Fibroblast of lung (primary cell): ENCODE measurements around the gene FGF4. TPM values are rescaled to one million over a fixed set of nuclear protein-coding genes. Genes with fewer than 3 reads are reported as not detected.

Experiments
- DNase-seq, 2 donors: peaks; one replicate each; pipeline versions ENCODE4 v3.0.0 to v3.0.0-alpha.2; 2010; ENCODE audit warnings: low read depth in 2 of 2
- H2AFZ ChIP-seq: 2 replicates; pipeline ENCODE4 v1.5.1; 2012; ENCODE audit warnings: low read length, control low read depth, inconsistent platforms
- H3K27ac ChIP-seq: 2 replicates; pipeline ENCODE4 v1.5.1; 2011; ENCODE audit warnings: low read length, control low read depth; ENCODE audit not compliant: insufficient read depth
- H3K27me3 ChIP-seq: 2 replicates; pipeline ENCODE4 v1.5.1; 2011; ENCODE audit warnings: mild to moderate bottlenecking, low read length; ENCODE audit not compliant: control insufficient read depth, insufficient read depth
- H3K36me3 ChIP-seq: 2 replicates; pipeline ENCODE4 v1.5.1; 2011; ENCODE audit warnings: low read length; ENCODE audit not compliant: control insufficient read depth, insufficient read depth
- H3K4me1 ChIP-seq: 2 replicates; pipeline ENCODE4 v1.5.1; 2011; ENCODE audit warnings: low read length; ENCODE audit not compliant: control insufficient read depth, insufficient read depth; ENCODE audit errors: extremely low read depth
- H3K4me2 ChIP-seq: 2 replicates; pipeline ENCODE4 v1.5.1; 2011; ENCODE audit warnings: low read length, control low read depth; ENCODE audit not compliant: insufficient read depth; ENCODE audit errors: extremely low read depth
- H3K4me3 ChIP-seq, 4 experiments: fragments of 200-600 bp in 1 of 4; sonication (generic) in 1 of 4; replicated peaks in 1 of 4; 2 replicates each; pipeline ENCODE4 v1.5.1; 2011 to 2016; ENCODE audit warnings: low read length in 4 of 4, low read depth in 3 of 4, mild to moderate bottlenecking in 3 of 4, control low read depth in 2 of 4, inconsistent platforms in 1 of 4, mixed read lengths in 1 of 4; ENCODE audit not compliant: insufficient read depth in 1 of 4; ENCODE audit errors: control extremely low read depth in 1 of 4
- H3K79me2 ChIP-seq: 2 replicates; pipeline ENCODE4 v1.5.1; 2012; ENCODE audit warnings: mild to moderate bottlenecking, low read length, inconsistent platforms; ENCODE audit not compliant: control insufficient read depth, insufficient read depth
- H3K9ac ChIP-seq: 2 replicates; pipeline ENCODE4 v1.5.1; 2011; ENCODE audit warnings: mild to moderate bottlenecking, low read length, control low read depth; ENCODE audit not compliant: insufficient read depth
- H3K9me3 ChIP-seq: 2 replicates; pipeline ENCODE4 v1.5.1; 2012; ENCODE audit warnings: low read depth, low read length; ENCODE audit not compliant: control insufficient read depth, insufficient read depth
- H4K20me1 ChIP-seq: 2 replicates; pipeline ENCODE4 v1.5.1; 2011; ENCODE audit warnings: low read length; ENCODE audit not compliant: control insufficient read depth, insufficient read depth; ENCODE audit errors: extremely low read depth
- EZH2 ChIP-seq: IDR thresholded peaks from 2 replicates; pipeline ENCODE4 v1.5.1; 2012; ENCODE audit warnings: low read length, control low read depth, mild to moderate bottlenecking; ENCODE audit errors: missing control alignments
- polyA plus RNA-seq, 2 donors: library from polyadenylated mRNA; depleted of rRNA in 1 of 2; stranded (reverse) in 1 of 2; unstranded in 1 of 2; fragments of >200 nt; gene quantifications; 2 replicates each; pipeline ENCODE4 v1.2.1, GENCODE V29; 2011 to 2012; ENCODE audit warnings: missing spikeins in 1 of 2
- total RNA-seq: library from RNA; depleted of rRNA; stranded (reverse); fragments of >200 nt; gene quantifications from 2 replicates; pipeline ENCODE4 v1.2.1, GENCODE V29; 2014
- TF ChIP-seq, protein P1 (sequence below), 2 donors: IDR thresholded peaks in 1 of 2; conservative IDR thresholded peaks in 1 of 2; 1 replicate in 1 of 2; 2 replicates in 1 of 2; pipeline ENCODE4 v1.5.1; 2011 to 2012; ENCODE audit warnings: low read length in 2 of 2, control low read depth in 1 of 2, inconsistent platforms in 1 of 2, low read depth in 1 of 2, mild to moderate bottlenecking in 1 of 2

The FGF4 gene
- total and polyA plus RNA-seq, 2 donors (not counting 1 experiment from before 2014, with no cell fraction given): not detected

DNA sequence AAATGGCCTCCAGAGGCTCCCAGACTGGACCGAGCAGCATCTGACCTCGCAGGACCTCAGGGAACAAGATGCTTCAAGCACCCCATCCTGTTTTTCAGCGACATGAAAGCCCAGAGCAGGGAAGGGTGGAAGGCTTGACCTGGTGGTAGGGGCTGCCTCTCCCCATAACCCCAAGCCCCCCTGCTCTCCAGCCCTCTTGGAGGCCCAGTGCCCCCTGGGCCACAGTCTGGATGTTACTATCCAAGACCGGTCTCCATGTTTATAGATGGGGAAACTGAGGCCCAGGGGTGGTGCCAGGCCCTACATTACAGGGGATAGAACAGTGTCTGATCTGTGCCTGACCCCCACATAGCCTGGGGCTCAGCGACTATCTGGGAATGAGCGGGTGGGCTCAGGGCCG, 37.1 kb upstream of the FGF4 start:
- no peak overlapping the region for H3K27ac ChIP-seq
- H3K4me2 ChIP-seq: no peak overlapping the region
- H3K9me3 ChIP-seq: no peaks in the 10 kb centered on the region
- H3K27me3 ChIP-seq: peaks cover 22% of the 10 kb centered on the region
- no peak overlapping the region for H3K4me3 ChIP-seq
- no peak overlapping the region for H3K9ac ChIP-seq
- H2AFZ ChIP-seq: no peak overlapping the region
- no peak for DNase-seq
- no peaks in the 10 kb centered on the region for H3K79me2 ChIP-seq
- H3K36me3 ChIP-seq: no peaks in the 10 kb centered on the region
- no peak for TF ChIP-seq EZH2
- TF ChIP-seq, protein P1, sequence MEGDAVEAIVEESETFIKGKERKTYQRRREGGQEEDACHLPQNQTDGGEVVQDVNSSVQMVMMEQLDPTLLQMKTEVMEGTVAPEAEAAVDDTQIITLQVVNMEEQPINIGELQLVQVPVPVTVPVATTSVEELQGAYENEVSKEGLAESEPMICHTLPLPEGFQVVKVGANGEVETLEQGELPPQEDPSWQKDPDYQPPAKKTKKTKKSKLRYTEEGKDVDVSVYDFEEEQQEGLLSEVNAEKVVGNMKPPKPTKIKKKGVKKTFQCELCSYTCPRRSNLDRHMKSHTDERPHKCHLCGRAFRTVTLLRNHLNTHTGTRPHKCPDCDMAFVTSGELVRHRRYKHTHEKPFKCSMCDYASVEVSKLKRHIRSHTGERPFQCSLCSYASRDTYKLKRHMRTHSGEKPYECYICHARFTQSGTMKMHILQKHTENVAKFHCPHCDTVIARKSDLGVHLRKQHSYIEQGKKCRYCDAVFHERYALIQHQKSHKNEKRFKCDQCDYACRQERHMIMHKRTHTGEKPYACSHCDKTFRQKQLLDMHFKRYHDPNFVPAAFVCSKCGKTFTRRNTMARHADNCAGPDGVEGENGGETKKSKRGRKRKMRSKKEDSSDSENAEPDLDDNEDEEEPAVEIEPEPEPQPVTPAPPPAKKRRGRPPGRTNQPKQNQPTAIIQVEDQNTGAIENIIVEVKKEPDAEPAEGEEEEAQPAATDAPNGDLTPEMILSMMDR (conservative IDR thresholded peaks at IDR 0.05 in 1 of 2, IDR thresholded peaks at IDR 0.05 in 1 of 2; ENCODE audit: low read depth in 1 of 2, low read length in 2 of 2): no peak
- H3K4me1 ChIP-seq: no peaks in the 10 kb centered on the region
- no peaks in the 10 kb centered on the region for H4K20me1 ChIP-seq

DNA sequence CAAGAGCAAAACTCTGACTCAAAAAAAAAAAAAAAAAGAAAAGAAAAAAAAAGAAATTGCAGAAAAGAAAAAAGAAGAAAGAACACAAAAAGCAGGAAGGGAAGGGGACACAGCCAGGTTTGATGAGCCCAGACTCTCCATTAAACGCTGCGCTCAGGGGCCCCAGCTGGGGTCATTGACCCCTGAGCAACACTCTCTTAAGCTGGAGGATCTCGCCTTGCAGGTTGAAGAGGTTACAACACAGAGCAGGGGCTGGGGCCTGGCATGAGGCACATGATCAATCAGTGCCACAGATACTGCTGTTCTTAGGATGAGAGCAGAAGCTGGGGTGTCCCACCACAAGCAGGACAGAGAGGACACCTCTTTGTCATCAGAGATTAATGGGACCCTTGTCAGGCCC, 36.3 kb upstream of the FGF4 start:
- no peak overlapping the region for H2AFZ ChIP-seq
- no peaks in the 10 kb centered on the region for H3K4me1 ChIP-seq
- peaks cover 14% of the 10 kb centered on the region for H3K27me3 ChIP-seq
- no peak overlapping the region for H3K4me3 ChIP-seq
- no peak overlapping the region for H3K9ac ChIP-seq
- H3K36me3 ChIP-seq: no peaks in the 10 kb centered on the region
- TF ChIP-seq, protein P1 (conservative IDR thresholded peaks at IDR 0.05 in 1 of 2, IDR thresholded peaks at IDR 0.05 in 1 of 2; ENCODE audit: low read depth in 1 of 2, low read length in 2 of 2): no peak
- TF ChIP-seq EZH2: no peak
- H3K9me3 ChIP-seq: no peaks in the 10 kb centered on the region
- no peak for DNase-seq
- H3K27ac ChIP-seq: no peak overlapping the region
- H4K20me1 ChIP-seq: no peaks in the 10 kb centered on the region
- no peak overlapping the region for H3K4me2 ChIP-seq
- no peaks in the 10 kb centered on the region for H3K79me2 ChIP-seq

DNA sequence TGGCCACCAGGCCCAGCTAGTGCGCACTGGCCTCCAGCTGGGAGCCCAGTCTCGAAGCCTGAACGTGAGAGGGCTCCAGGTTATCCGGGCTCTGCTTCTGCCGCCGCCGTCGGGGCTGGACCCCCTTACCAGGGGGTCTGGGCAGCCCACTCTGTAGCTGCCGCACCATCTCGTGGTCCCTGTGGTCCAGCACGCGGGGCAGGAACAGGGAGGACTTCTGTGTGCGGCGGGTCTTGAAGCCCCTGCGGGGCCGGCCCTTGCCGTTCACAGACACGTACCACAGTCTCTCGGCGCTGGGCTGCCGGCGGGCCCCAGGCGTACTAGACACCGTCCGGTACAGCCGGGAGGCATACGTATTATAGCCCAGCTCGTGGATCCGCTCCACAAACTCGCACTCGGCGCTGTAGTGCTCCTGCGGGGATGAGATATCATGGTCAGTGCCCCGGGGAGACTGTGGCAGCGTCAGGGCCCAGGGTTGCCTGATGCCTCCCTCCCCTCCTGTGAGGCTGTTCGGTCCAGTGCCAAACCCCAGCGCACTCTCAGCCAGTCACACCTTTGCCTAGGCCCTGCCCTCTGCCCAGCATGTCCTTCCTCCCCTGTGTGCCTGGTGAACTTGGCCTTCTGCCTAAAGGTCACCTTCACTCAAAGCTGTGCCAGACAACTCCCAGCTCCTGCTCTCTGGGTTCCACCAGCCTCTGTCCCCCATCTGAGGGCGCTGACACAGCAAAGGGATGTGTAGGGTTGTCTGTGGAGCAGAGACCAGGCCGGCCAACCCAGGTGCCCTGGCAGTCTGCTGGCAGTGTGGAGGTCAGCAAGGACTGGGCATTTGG, 35.4 kb upstream of the FGF4 start:
- Histone ChIP-seq H3K36me3 (no peaks in the 10 kb centered on the region), H3K4me2 (no peak overlapping the region), H3K9ac (no peak overlapping the region), H3K4me3 (no peak overlapping the region), H3K27ac (no peak overlapping the region), H3K9me3 (no peaks in the 10 kb centered on the region), H3K79me2 (no peaks in the 10 kb centered on the region), H4K20me1 (no peaks in the 10 kb centered on the region), H2AFZ (no peak overlapping the region), H3K4me1 (no peaks in the 10 kb centered on the region), H3K27me3 (peaks cover 6% of the 10 kb centered on the region)
- TF ChIP-seq, protein P1 (conservative IDR thresholded peaks at IDR 0.05 in 1 of 2, IDR thresholded peaks at IDR 0.05 in 1 of 2; ENCODE audit: low read depth in 1 of 2, low read length in 2 of 2): no peak
- TF ChIP-seq EZH2: no peak
- DNase-seq: no peak
